Endothelial cell (in vitro differentiated cells): ENCODE data around the gene PTS. TPM values are rescaled to one million over a fixed set of nuclear protein-coding genes. Genes with fewer than 3 reads are reported as not detected.

Experiments
- DNase-seq: peaks from one replicate; pipeline ENCODE4 v3.0.0; 2021; ENCODE audit warnings: low spot score
- H3K27ac Mint-ChIP-seq: one replicate; pipeline ENCODE4 v1.8.0; 2021; ENCODE audit warnings: mixed read lengths, inconsistent platforms; ENCODE audit not compliant: unreplicated experiment
- H3K27me3 Mint-ChIP-seq: one replicate; pipeline ENCODE4 v1.8.0; 2021; ENCODE audit warnings: mild to moderate bottlenecking, moderate library complexity, mixed read lengths, inconsistent platforms; ENCODE audit not compliant: unreplicated experiment
- H3K36me3 Mint-ChIP-seq: one replicate; pipeline ENCODE4 v1.8.0; 2021; ENCODE audit warnings: mild to moderate bottlenecking, low read depth, mixed read lengths, inconsistent platforms; ENCODE audit not compliant: unreplicated experiment
- H3K4me1 Mint-ChIP-seq: one replicate; pipeline ENCODE4 v1.8.0; 2021; ENCODE audit warnings: mild to moderate bottlenecking, mixed read lengths, inconsistent platforms; ENCODE audit not compliant: unreplicated experiment
- H3K4me3 Mint-ChIP-seq: one replicate; pipeline ENCODE4 v1.8.0; 2021; ENCODE audit warnings: mild to moderate bottlenecking, mixed read lengths, inconsistent platforms; ENCODE audit not compliant: unreplicated experiment
- H3K9me3 Mint-ChIP-seq: one replicate; pipeline ENCODE4 v1.8.0; 2021; ENCODE audit warnings: mixed read lengths, inconsistent platforms; ENCODE audit not compliant: unreplicated experiment
- CTCF ChIP-seq: fragments of 200-600 bp; sonication (generic); IDR thresholded peaks from one replicate; pipeline ENCODE4 v1.5.0; 2021; ENCODE audit warnings: antibody characterized with exemption; ENCODE audit not compliant: unreplicated experiment
- long read RNA-seq: library from polyadenylated mRNA; unstranded; transcript quantifications from one replicate; pipeline ENCODE4 v2.0.0, GENCODE V29; 2020; ENCODE audit not compliant: unreplicated experiment
- total RNA-seq: library from RNA; stranded (reverse); fragmentation: NEBNext Ultra II Directional; extraction: Animal tissue kit (Norgen Biotek cat#: 25700); gene quantifications from one replicate; pipeline ENCODE4 v1.2.1, GENCODE V29; 2021; ENCODE audit not compliant: unreplicated experiment

Gene PTS
- total RNA-seq, result 40.1 TPM
- long read RNA-seq, transcript PTS-201 (6 exons, 935 nt), result major isoform, 16 of 22 reads
- long read RNA-seq, partial matches to known transcripts, result 0 of 22 reads
- long read RNA-seq, other reads (novel, unspliced or antisense), result 4 of 22 reads

GRCh38 chr11:112226062-112226830 lies at the start of gene PTS:
TSS of gene PTS (plus strand) at chr11:112226428. CDS start at chr11:112226444, 16 bp downstream.
- H3K9me3 Mint-ChIP-seq, result no peaks in the 10 kb centered on the region
- H3K36me3 Mint-ChIP-seq, result peaks cover 14% of the 10 kb centered on the region
- peak within 1 kb of the TSS; percentile 90 for H3K4me3 Mint-ChIP-seq
- peak; percentile 80 for DNase-seq
- H3K27ac Mint-ChIP-seq, result peak within 1 kb of the TSS; percentile 97
- H3K27me3 Mint-ChIP-seq, result peaks cover 3% of the 10 kb centered on the region
- H3K4me1 Mint-ChIP-seq, result peaks cover 18% of the 10 kb centered on the region
- TF ChIP-seq CTCF, result no peak

- no peak overlapping the region for H3K27ac Mint-ChIP-seq
- H3K36me3 Mint-ChIP-seq, result no peaks in the 10 kb centered on the region
- H3K4me3 Mint-ChIP-seq, result no peak overlapping the region
- peaks cover 3% of the 10 kb centered on the region for H3K4me1 Mint-ChIP-seq
- TF ChIP-seq CTCF, result no peak
- H3K9me3 Mint-ChIP-seq, result no peaks in the 10 kb centered on the region
- DNase-seq, result no peak
- peaks cover 3% of the 10 kb centered on the region for H3K27me3 Mint-ChIP-seq
Measured at GRCh38 chr11:112177589-112177988, 48.6 kb upstream of the PTS start.

GRCh38 chr11:112178428-112178827 lies 47.8 kb upstream of the PTS start:
- Mint-ChIP-seq H3K4me1 (peaks cover 3% of the 10 kb centered on the region), H3K27ac (no peak overlapping the region), H3K9me3 (no peaks in the 10 kb centered on the region), H3K27me3 (peaks cover 3% of the 10 kb centered on the region), H3K36me3 (no peaks in the 10 kb centered on the region), H3K4me3 (no peak overlapping the region)
- no peak for TF ChIP-seq CTCF
- DNase-seq, result no peak

GRCh38 chr11:112178936-112179335 lies 47.3 kb upstream of the PTS start:
- no peak overlapping the region for H3K4me3 Mint-ChIP-seq

More at GRCh38 chr11:112178936-112179335, 47.3 kb upstream of the PTS start:
- Mint-ChIP-seq H3K27me3 (peaks cover 3% of the 10 kb centered on the region), H3K36me3 (no peaks in the 10 kb centered on the region), H3K4me1 (peaks cover 3% of the 10 kb centered on the region), H3K9me3 (no peaks in the 10 kb centered on the region), H3K27ac (no peak overlapping the region)
- no peak for TF ChIP-seq CTCF
- no peak for DNase-seq
